Gastrocnemius medialis (tissue), 4 donors: ENCODE data around the gene TNFRSF1B.

ENCODE experiments used
- CTCF ChIP-seq, 5 experiments: fragments of 450-650 bp in 3 of 5; fragments of 200-600 bp in 2 of 5; sonication (generic) in 2 of 5; IDR thresholded peaks in 4 of 5; conservative IDR thresholded peaks in 1 of 5; 1 replicate in 4 of 5; 2 replicates in 1 of 5; pipeline ENCODE4 v1.5.1; 2016 to 2019; ENCODE audit warnings: antibody characterized with exemption in 5 of 5, mild to moderate bottlenecking in 3 of 5, moderate library complexity in 3 of 5
- POLR2A ChIP-seq, 2 donors: fragments of 450-650 bp; IDR thresholded peaks; one replicate each; pipeline ENCODE4 v1.6.1; 2017; ENCODE audit warnings: antibody characterized with exemption in 2 of 2, mild to moderate bottlenecking in 2 of 2, moderate library complexity in 2 of 2

- TF ChIP-seq CTCF (IDR thresholded peaks at IDR 0.05 in 4 of 5, conservative IDR thresholded peaks at IDR 0.05 in 1 of 5) (no peak), POLR2A (IDR thresholded peaks at IDR 0.05) (no peak)
Measured at GRCh38 chr1:12209495-12209832, 42.7 kb downstream of the TNFRSF1B start.
